Ovary (tissue), 9 donors: ENCODE results near the gene RERE. TPM values are rescaled to one million over a fixed set of nuclear protein-coding genes. Genes with fewer than 3 reads are reported as not detected.

Source experiments
- DNase-seq, 5 donors: peaks; one replicate each; pipeline ENCODE4 v3.0.0-alpha.2; 2019 to 2020
- H3K27ac ChIP-seq, 2 donors: fragments of 200-600 bp; one replicate each; pipeline versions ENCODE4 v1.5.1 to v1.8.0; 2019 to 2022
- H3K27me3 ChIP-seq: fragments of 200-600 bp; one replicate; pipeline ENCODE4 v1.8.0; 2022
- H3K36me3 ChIP-seq: fragments of 200-600 bp; sonication (generic); one replicate; pipeline ENCODE4 v1.5.1; 2019
- H3K4me1 ChIP-seq: one replicate; pipeline ENCODE4 v1.8.1; 2013; ENCODE audit warnings: mild to moderate bottlenecking, moderate library complexity; ENCODE audit not compliant: insufficient read depth
- H3K4me3 ChIP-seq: fragments of 200-600 bp; sonication (generic); one replicate; pipeline ENCODE4 v1.5.1; 2017
- H3K9me3 ChIP-seq, 2 donors: fragments of 200-600 bp in 1 of 2; sonication (generic) in 1 of 2; one replicate each; pipeline versions ENCODE4 v1.5.1 to v1.8.1; 2013 to 2019; ENCODE audit warnings: mild to moderate bottlenecking in 1 of 2, moderate library complexity in 1 of 2
- CTCF ChIP-seq, 3 donors: fragments of 450-650 bp in 2 of 3; fragments of 200-600 bp in 1 of 3; IDR thresholded peaks; one replicate each; pipeline versions ENCODE4 v1.5.1 to v1.8.0; 2016 to 2022; ENCODE audit warnings: antibody characterized with exemption in 3 of 3, mild to moderate bottlenecking in 1 of 3
- EP300 ChIP-seq: sonication (generic); formaldehyde crosslinking; IDR thresholded peaks from one replicate; pipeline ENCODE4 v1.6.1; 2017; ENCODE audit warnings: antibody characterized with exemption
- POLR2A ChIP-seq: fragments of 450-650 bp; IDR thresholded peaks from one replicate; pipeline ENCODE4 v1.6.1; 2017; ENCODE audit warnings: antibody characterized with exemption, mild to moderate bottlenecking, moderate library complexity
- WGBS, 3 donors: extraction: QIAGEN DNeasy Blood & Tissue Kit in 1 of 3; methylation state at CpG; one replicate each; pipeline versions ENCODE4 v1.1.5 to v1.1.7; 2013 to 2017; 5-methylcytosine and 5-hydroxymethylcytosine counted together
- intact Hi-C, 4 donors: fragments of 100-400 bp; cut with DNase I; formaldehyde crosslinking; loops; one replicate each; pipeline versions ENCODE4 v1.11.0 to v1.15.1; 2022 to 2023
- polyA plus RNA-seq, 2 donors: library from polyadenylated mRNA; stranded (reverse); fragments of 200-250 nt in 1 of 2; fragments of 350-450 nt in 1 of 2; fragmentation: Illumina TruSeq in 1 of 2; extraction: RNeasy Lipid Tissue Mini Kit (QIAGEN cat#74804) in 1 of 2; gene quantifications; one replicate each; pipeline ENCODE4 v1.2.3, GENCODE V29; 2013 to 2014
- total RNA-seq, 7 donors: library from RNA; depleted of rRNA in 2 of 7; stranded (reverse); fragments of >200 nt in 2 of 7; fragmentation: NEBNext Ultra II Directional in 3 of 7; extraction: Animal tissue kit (Norgen Biotek cat#: 25700) in 3 of 7; gene quantifications; one replicate each; pipeline versions ENCODE4 v1.1.0 to v1.2.4, GENCODE V29; 2016 to 2023
- donor health status: DM: no; HTN: no; CAD: no; lungs with moderate emphysema.
- donor health status: DM: no; HTN: no; CAD: no.
- donor health status: Bipolar disorder and iron deficiency.
- donor health status: DM: yes; HTN: yes; CAD: no.
- donor health status: DM: no; HTN: no; CAD: no.
- donor health status: DM: yes; HTN: yes; CAD: no.

The RERE gene
- total and polyA plus RNA-seq, 9 donors = 36.7 to 119 (median 114) TPM

- peak; percentile 26 to 58 (median 42) for DNase-seq
- no peak for TF ChIP-seq CTCF (IDR thresholded peaks at IDR 0.05)
- TF ChIP-seq POLR2A = no peak
- no peak for TF ChIP-seq EP300
- Histone ChIP-seq H3K27me3 (no peaks in the 10 kb centered on the region), H3K4me1 (no peaks in the 10 kb centered on the region), H3K27ac (peak overlapping the region; percentile 26 to 97), H3K36me3 (no peaks in the 10 kb centered on the region), H3K4me3 (peak overlapping the region; percentile 84), H3K9me3 (no peaks in the 10 kb centered on the region)
- intact Hi-C loops = no loop called here
- 0 to 1% (median 1%) methylated on average over 24 to 41 of the region's 41 CpGs for WGBS, 3 donors
Measured at GRCh38 chr1:8816831-8817411, 519 bp downstream of the RERE start.

- Histone ChIP-seq H3K9me3 (no peaks in the 10 kb centered on the region), H3K27ac (peak overlapping the region in 1 of 2 donors; percentile 97), H3K4me3 (peak overlapping the region; percentile 84), H3K4me1 (no peaks in the 10 kb centered on the region), H3K27me3 (no peaks in the 10 kb centered on the region), H3K36me3 (no peaks in the 10 kb centered on the region)
- 0 to 4% (median 2%) methylated on average over 3 of the region's 3 CpGs for WGBS, 3 donors
- TF ChIP-seq CTCF (IDR thresholded peaks at IDR 0.05) (no peak), POLR2A (no peak), EP300 (no peak)
- no peak for DNase-seq
- intact Hi-C loops = no loop called here
Measured at GRCh38 chr1:8816264-8816663, 1.2 kb downstream of the RERE start.

- 0 to 9% (median 4%) methylated on average over 2 of the region's 2 CpGs for WGBS, 3 donors
Measured at GRCh38 chr1:8815582-8816151, 1.8 kb downstream of the RERE start.

GRCh38 chr1:8814865-8815264 lies 2.6 kb downstream of the RERE start:
- Histone ChIP-seq H3K27ac (no peak overlapping the region), H3K9me3 (no peaks in the 10 kb centered on the region), H3K27me3 (no peaks in the 10 kb centered on the region), H3K4me1 (no peaks in the 10 kb centered on the region), H3K36me3 (no peaks in the 10 kb centered on the region), H3K4me3 (no peak overlapping the region)
- DNase-seq = no peak
- TF ChIP-seq POLR2A (no peak), EP300 (no peak)
- WGBS, 3 donors = 67 to 78% (median 70%) methylated on average over 5 of the region's 5 CpGs
- intact Hi-C loops = no loop called here

More at GRCh38 chr1:8815582-8816151, 1.8 kb downstream of the RERE start:
- H3K4me1 ChIP-seq = no peaks in the 10 kb centered on the region
- no peaks in the 10 kb centered on the region for H3K9me3 ChIP-seq
- TF ChIP-seq POLR2A = no peak
- TF ChIP-seq EP300 = no peak
- TF ChIP-seq CTCF (IDR thresholded peaks at IDR 0.05) = no peak
- no peaks in the 10 kb centered on the region for H3K36me3 ChIP-seq
- H3K27ac ChIP-seq = no peak overlapping the region
- H3K27me3 ChIP-seq = no peaks in the 10 kb centered on the region
- intact Hi-C loops = no loop called here
- DNase-seq = no peak
- no peak overlapping the region for H3K4me3 ChIP-seq

GRCh38 chr1:8813991-8814390 lies 3.4 kb downstream of the RERE start:
- no peak for DNase-seq
- intact Hi-C loops = no loop called here
- H3K27ac ChIP-seq = no peak overlapping the region
- no peaks in the 10 kb centered on the region for H3K36me3 ChIP-seq
- H3K4me1 ChIP-seq = no peaks in the 10 kb centered on the region
- H3K9me3 ChIP-seq = no peaks in the 10 kb centered on the region
- no peaks in the 10 kb centered on the region for H3K27me3 ChIP-seq
- no peak overlapping the region for H3K4me3 ChIP-seq
- no peak for TF ChIP-seq POLR2A
- no peak for TF ChIP-seq CTCF (IDR thresholded peaks at IDR 0.05)
- TF ChIP-seq EP300 = no peak
